Measurements from ENCODE around the gene MROH2A.

Gene MROH2A

DNA sequence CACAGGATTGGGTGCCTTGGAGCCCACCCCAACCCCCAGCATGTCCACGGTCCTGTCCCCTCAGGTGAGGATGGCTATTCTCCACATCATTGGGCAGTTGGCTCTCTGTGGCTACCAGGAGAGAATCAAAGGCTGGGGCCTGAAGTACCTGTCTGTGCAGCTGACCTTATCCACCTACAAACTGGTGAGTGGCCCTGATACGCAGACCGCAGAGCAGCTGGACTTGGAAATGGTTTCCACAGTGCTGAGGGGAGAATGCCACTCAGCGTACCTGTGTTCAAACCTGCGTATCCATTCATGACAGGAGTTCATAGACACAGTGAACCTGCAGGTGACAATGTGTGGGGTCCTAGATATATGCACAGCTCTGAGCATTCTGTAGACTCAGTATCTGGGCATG, 21.6 kb downstream of the MROH2A start:
- no peak for DNase-seq

DNA sequence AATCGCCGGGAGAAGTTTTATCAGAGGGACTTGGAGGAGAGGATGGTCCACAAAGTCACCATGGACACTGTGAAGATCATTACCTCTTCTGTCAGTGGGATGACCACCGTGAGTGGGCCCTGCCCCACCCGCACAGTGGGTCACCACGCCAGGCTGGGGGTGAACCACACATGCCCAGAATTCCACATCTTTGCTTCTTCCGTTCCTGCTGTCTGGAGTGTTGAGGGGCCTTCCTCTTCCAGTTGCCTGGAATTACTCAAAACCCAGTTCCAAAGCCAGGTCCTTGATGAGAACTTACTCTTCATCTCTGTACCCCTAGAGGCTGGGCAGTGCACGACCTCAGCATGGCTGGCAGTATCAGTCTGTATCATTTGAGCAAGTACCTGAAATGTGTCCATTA, 22.1 kb downstream of the MROH2A start:
- DNase-seq = no peak

DNA sequence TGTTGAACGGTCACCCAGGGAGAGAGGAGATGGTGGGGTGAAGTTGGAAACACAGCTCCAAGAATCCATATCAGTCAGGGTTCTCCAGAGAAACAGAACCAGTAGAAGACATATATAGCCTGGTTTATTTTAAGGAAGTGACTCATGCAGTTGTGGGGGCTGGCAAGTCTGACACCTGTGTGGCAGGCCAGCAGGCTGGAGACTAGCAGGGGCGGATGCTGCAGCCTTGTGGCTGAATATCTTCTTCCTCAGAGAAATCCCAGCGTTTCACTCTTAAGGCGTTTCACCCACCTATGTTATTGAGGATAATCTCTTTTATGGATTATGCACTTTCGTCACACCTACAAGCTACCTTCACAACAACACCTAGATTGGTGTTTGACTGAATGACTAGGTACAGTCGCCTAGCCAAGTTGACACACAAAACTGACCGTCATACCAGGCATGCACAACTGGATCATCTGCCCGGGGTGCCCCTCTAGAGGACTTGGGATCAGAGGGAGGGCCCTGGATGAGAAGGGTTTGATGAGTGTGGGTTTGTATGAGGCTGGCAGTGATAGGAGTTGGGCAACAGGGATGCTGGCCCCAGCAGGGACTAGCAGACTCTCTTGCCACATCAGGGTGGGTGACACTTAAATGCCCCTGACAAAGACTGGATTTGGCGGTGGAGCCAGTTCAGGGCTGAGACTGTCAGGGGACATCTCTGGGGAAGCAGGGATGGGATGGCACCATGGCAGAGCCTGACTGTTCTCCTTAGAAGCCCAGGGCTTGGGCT, 23.4 kb downstream of the MROH2A start:
- no peak for DNase-seq

DNA sequence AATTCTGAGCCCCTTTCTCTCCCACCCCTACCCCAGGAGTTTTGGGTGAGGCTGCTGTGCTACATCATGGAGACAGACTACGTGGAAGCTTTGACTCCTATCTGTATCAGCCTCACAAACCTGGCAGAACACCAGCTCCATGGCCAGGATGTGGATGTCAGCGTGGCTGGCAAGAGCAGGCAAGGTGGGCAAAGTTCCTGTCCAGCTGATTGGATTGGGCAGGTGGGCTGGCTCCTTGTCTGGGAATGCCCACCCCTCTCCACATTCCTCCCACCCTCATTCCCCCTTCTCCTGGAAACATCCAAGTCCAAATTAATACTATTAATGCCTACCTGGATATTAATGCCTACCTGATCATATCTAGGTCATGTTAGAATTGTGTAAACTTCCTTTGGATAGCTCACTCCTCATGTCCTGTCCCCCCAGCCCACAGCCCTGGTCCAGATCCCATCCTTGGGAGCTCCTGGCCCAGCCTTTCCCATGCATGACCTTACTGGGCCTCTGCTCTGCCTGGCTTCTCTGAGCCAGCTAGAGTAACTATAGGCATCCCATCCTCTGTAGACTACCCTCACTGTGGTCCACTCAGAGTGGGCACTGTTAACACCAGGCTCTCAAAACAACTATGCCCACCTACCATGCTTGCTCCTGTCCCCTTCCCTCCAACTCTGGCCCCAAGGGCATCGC, 24.1 kb downstream of the MROH2A start:
- DNase-seq = no peak

DNA sequence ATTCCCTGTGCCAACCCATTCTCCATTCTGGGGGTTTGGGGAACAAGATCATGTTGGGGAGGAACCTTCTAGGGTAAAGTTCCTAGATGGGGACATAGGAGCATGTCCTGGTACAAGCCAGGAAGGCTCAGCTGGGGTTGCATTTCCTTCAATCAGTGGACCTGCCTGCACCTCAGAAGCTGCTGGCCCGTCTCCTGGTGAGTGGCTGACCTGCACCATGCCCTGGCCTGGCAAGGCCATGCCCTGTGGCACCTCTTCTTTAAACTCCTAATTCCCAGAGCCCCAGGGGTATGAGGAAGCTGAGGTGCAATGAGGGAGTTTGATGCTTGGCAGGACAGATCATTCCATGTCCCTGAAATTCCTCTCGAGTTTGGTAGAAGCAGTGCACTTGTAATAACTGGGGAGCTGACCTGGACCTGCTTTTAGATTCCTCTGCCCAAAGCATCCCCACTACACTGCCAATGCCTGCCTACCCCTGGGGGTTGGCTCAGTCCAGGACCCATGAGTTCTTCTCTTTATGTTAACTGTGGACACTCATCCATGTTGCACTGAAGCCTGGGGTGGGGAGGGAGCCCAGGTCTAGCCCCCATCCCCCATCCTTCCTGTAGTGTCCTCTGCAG, 25.3 kb downstream of the MROH2A start:
- no peak for DNase-seq

DNA sequence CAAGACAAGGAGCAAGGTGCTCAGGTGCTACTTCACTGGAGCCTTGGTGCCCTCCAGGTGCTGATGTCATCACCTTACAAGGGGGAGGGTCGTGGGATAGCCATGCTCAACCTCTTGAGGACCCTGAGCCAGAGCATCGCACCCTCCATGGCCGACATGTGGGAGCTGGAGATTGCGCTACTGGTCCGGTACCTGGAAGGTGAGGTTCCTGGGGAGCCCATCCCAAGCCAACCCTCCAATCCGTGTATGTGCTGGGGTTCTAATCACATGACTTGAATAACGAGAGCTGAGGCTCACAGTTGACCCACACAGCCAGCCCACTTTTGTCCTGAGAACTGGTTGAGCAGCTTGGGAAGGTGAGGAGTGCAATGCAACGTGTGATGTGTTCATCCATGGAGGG, 25.9 kb downstream of the MROH2A start:
- DNase-seq = no peak

DNA sequence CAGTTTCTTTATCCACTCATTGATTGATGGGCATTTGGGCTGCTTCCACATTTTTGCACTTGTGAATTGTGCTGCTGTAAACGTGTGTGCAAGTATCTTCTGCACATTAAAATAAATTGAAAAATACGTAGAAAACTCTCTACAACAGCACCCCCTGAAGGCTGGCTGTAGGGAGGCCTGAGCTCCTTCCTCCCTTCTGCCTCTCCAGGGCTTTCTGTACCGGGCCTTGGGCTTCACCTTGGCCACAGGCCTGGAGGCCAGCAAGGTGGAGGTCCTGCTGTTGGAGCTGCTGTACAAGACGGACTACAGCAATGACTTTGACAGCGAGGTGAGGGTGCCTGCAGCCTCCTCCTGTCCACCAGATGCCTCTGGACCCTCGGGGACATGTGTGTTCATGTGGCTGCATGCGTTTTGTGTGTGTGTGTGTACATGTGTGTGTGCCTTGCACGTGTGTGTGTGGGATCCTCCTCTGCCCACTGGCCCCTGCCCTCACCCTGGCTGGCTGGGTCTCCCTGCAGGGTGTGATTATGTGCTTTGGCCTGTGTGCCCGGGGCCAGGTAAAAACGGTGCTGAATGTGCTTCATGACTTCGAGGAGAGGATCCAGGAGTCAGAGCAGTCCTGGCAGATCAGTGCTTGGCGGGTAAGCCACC, 29.2 kb downstream of the MROH2A start:
- DNase-seq = no peak

DNA sequence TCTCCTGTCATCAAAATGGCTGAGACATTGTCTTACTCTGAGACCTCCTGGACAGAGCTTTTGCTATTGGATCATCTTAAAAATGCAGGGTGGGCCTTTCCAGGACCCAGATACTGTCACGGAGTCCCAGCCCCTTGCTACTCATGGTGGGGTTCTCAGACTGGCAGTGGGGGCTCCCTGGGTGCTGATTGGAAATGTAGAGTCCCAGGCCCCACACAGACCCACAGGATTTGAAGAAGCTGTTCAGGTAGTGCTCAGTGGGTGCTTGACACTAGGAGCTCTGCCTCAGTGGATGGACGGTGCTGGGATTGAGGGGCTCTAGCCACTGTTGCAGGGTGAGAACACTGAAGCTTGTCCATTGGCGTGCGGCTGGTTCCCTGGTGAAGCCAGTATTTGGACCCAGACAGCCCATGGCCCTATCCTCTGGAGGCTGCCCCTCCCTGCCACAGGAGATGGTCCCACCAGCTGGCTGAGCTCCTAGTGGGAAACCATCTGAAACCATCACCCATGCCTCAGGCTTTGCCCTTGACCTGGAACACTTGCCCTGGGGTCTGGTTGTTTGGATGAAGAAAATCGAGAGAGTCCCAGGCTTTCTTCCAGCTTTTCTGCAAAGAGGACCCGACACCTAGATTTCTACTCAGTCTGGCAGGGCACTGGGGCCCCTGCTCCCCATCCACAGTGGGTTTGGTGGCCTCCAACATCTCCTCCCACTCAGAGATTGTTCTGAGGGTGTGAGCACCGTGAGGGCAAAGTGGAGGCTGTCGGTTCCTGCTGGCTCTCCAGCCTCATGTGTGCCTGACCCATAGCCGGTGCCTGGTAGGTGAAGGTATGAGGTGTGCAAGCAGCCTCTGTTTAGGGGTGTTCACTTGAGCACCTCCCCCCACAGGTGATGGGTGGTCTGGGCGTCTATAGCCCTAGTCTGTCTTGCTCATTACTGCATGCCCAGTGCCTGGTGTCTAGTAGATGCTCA, 30.1 kb downstream of the MROH2A start:
- DNase-seq = no peak

DNA sequence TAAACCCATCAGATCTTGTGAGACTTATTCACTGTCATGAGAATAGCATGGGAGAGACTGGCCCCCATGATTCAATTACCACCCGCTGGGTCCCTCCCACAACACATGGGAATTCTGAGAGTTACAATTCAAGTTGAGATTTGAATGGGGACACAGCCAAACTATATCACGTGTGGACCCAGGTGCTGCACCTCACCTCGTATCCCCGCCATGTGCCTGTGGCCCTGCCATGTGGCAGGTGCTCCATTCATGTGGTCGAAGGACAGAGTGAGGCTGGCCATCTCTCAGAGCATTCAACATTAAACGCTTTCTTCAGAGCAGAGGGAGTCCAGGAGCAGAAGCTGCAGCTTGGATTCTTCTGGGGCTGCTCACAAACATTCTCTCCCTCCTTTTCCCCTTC, 32.3 kb downstream of the MROH2A start:
- DNase-seq = no peak

DNA sequence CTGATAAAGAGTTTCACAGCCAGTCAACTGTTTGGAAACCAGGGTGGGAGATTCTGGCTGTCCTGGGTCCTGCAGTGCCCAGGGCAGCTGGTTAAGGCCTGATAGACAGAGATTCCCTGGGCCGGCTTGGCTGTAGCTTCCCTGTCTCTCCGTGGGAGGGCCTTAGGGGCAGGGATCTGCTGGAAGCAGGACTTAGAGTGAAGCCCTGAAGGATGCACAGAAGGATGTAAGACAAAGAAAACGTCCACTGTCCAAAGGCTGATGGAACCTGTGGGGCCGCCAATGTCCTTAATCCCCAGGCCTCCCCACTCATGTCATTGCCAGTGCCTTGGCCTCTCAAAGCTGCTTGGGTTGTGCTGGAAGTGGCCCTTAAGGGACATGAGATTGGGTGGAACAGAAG, 33.0 kb downstream of the MROH2A start:
- no peak for DNase-seq

DNA sequence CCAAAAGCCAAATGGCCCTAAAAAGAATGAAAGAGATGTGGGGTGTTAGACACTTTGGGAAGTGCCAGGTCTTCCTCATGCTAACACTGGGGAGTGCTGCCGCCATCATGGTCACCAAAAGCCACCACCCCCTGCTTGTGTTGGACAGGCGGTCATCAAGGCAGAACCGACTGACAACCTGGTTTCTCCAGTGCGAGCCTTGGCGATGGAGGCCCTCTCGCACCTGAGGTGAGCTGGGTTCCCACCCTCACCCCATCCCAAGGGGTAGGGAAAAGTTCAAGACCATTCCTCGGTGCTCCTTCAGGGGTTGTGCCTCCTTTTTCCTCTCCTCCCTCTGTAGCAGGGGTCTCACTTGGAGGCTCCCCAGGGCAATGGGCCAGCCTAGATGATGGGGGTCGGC, 33.6 kb downstream of the MROH2A start:
- no peak for DNase-seq

DNA sequence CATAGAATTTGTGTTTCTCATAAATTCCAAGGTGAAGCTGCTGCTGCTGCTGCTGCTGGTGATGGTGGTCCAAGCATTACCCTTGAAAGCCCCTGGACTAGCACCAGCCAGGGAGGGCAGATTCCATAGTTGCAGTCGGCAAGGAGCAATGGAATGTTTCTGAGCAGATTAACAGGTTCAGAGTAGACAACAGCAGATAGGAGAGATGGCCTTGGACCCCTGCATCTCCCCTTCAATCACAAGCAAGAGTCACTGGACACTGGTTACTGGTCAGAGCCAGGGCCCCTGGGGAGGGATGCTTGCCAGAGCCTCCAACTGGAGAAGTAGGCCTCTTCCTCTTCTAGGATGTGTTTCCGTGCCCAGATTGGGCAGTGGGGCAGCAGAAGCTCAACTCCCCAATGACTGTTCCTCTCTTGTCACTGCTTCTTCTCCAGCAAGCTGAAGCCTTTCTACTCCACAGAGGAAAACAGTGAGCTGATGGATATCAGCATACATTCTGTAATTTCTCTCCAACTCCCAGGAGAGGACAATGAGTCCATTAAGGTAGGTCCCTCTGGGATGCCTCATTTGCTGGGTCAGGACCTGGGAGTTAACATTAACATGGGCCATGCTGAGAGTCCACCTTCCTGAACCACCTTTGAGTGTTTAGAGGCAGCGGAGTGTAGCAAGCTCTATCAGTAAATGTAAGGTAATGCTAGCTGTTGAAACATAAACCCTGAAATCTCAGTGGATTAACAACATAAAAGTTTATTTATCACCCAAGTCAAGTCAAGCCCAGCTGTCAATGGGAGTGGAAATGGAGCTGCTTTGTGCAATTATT, 35.3 kb downstream of the MROH2A start:
- no peak for DNase-seq

DNA sequence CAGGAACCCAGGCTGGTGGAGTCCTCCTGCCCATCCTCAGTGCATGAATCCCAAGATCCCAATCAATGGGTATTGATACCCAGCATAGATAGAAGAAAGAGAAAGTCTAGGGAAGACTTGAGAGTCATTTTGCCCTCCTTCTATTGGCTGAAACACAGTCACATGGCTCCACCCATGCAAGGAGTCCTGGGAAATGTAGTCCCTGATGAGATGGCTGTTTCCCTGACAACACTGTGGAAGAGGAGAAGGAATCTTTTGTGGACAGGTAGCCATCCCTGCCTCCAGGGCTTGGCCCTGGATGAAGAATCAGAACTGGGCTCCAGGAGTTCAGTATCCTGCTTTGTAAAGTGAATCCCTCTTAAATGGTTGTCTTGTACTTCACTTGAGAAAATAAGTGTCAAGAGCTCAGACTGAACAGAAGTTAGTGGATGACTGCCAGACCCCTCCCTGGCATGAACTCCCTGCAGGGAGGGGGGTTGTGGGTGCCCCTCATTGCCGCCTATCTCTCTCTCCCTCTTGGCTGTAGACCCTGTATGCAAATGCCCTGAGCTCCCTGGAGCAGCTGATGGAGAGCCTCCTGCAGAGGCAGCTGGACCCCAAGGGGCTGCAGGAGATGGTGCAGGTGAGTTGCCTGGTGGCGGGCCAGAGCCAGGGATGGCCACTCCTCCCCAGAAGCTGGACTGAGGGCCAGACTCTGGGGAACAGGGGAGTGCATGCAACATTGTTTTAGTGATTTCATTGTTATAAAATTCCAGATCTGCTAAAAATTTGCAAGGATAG, 36.1 kb downstream of the MROH2A start:
- DNase-seq = no peak

DNA sequence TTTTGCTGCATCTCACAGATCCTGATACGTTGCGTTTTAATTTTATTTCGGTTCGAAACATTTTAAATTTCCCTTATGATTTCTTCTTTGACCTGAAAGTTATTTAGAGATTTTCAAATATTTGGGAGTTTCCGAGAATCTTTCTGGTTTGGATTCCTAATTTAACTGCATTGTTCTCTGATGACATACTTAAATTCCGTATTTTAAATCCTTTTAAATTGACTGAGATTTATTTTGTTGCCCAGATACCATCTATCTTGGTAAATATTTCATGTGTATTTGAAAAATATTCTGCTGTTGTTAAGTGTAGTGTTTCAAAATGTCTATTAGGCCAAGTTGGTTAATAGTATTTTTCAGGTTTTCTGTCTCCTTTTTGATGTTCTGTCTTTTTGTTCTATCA, 37.7 kb downstream of the MROH2A start:
- DNase-seq = no peak

DNA sequence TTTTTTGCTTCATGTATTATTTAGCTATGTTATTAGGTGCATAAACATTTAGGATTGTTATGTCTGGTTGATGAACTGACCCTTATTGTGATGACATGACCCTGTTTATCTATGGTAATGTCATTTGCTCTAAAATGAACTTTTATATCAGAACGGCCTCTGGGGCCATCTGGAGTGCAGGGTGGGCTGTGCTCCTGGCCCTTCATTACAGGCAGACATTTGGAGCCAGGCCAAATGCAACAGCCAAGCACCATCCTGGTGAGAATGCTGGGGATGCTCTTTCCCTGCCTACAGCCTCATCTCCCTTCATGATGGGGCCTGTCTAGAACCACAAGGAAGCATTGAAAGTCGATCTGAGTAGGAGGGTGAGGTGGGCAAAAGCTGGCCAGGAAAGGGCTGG, 38.2 kb downstream of the MROH2A start:
- no peak for DNase-seq

DNA sequence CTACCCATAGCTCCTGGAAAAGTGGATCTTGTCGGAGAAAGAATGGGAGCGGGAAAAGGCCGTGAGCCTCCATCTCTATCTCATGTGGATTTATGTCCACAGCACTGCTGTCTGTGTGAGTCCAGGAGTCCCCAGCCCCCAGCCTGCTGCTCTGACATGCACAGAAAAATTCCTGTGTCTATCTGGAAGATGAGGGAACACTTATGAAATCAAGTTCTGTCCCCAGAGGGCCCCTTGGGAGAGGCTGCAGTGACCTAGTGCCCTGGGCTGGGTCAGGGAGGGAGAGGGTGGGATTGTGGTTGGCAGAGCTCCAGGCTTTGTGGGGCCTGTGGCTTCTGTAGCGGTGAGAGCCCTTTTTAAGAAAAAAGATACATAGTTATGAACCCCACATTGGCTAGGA, 38.6 kb downstream of the MROH2A start:
- DNase-seq = no peak

DNA sequence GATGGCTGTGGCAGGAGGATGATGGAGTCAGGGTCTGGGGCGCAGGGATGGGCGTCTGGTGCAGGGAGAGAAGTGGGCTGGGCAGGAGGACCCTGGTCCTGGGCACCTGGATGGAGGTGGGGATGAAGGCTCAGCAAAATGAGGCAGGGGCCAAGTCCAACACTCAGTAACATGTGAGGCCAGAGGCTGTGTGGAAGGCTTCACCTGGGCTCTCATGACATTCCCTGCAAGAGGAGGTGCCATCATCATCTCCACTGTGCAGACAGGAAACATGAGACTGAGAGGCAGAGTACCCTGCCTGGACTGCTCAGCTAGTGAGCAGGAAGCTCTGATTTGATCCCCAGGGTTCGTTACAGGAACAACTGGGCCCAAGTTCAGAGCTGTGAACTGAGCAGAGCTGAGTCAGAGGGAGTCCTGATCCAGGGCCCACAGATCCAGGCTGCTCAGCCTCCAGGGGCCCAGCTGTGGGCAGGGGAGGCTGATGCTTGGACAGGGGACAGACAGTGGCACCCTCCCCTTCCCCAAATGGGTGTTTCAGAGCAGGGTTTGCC, 39.3 kb downstream of the MROH2A start:
- no peak for DNase-seq

DNA sequence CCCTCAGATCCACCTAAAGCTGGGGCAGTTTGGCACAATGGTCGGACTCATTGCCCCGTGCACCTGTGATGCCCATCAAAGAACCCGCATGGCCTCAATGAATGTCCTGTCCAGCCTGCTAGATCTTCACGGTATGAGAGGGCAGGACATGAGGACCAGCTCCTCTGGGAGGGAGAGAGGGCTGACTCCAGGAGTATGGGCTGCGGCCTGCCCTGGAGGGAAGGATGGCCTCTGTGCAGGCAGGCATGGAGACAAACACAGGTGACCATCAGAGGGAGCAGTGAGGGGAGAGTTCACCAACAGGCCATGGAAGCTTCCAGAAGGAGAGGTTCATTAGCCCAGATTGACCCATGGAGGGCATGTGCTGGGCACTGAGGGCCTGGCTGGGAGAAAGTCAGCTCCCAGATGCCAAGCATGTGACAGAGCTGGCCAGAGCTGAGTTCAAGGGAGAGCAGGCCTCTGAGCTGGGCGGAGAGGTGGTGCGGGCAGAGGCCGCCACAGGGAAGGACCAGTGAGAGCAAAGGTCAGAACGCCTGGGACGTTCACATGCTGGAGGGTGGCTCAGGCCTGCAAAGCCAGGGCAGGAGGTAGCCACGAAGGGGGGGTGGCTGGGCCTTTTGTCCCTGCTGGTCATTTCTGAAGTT, 40.0 kb downstream of the MROH2A start:
- no peak for DNase-seq

DNA sequence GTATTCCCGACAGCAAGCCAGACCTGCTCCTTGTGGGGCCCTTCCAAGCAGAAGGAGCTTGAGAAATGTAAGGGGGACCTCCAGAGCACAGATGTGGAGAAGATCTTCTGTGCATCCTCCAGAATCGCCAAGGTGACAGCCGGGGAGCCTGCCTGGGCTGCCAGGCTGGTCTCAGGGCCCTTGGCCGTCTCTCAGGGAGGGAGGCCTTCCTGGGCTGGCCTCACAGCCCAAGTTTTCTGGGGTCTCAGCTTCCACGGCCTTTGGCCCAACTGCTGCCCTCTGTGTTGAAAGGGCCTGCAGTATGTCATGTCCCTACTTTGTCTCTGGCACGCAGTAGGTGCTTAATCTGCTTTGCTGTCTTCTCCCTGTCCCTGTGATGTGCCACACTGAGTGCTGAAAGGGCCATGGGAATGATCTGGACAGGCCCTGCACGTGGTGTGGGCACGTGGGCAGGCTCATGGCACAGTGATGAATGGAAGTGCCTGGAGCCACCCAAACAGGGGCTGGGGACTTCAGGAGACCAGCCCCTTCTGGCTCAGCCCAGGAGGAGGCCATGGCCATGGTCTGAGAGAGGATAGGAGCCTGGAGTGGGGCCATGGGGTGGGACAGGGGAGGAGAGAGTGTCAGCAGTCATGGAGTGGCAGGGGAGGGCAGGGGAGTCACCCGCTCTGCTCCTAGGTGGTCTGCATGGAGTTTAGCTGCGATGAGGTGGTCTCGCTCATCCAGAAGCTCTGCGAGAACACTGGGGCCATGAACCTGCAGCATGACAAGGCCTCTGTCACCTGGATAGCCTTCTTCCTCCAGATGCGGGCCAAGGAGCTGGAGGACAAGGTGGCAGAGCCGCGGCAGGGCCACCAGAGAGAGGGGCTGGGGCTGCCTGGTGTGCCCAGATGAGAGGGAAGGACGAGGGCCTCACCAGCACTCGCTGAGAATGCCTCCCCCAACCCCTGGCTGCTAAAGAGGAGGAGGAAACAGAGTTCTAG, 40.8 kb downstream of the MROH2A start:
- no peak for DNase-seq

Measured in stimulated activated CD4-positive, alpha-beta T cell treated with anti-CD3 and anti-CD28 coated beads, Interleukin-4, amount 100 ng/mL, for 24 hours (primary cell).